GM12872 (cell line): Measurements from ENCODE around the gene RBM47.

Experiments
- CTCF ChIP-seq: IDR thresholded peaks from 3 replicates; pipeline ENCODE4 v1.5.1; 2011; ENCODE audit warnings: low read depth, mild to moderate bottlenecking, low read length, moderate library complexity; ENCODE audit not compliant: insufficient read depth

The RBM47 gene

GRCh38 chr4:40622913-40623312, 6.8 kb downstream of the RBM47 start:
- no peak for TF ChIP-seq CTCF

- no peak for TF ChIP-seq CTCF
Measured at GRCh38 chr4:40621592-40622512, 7.8 kb downstream of the RBM47 start.

- no peak for TF ChIP-seq CTCF
Measured at GRCh38 chr4:40621229-40621591, 8.5 kb downstream of the RBM47 start.

- no peak for TF ChIP-seq CTCF
Measured at GRCh38 chr4:40619600-40619999, 10.1 kb downstream of the RBM47 start.

GRCh38 chr4:40617872-40618271, 11.8 kb downstream of the RBM47 start:
- no peak for TF ChIP-seq CTCF

GRCh38 chr4:40614031-40614430, 15.6 kb downstream of the RBM47 start:
- no peak for TF ChIP-seq CTCF

GRCh38 chr4:40613456-40613855, 16.2 kb downstream of the RBM47 start:
- no peak for TF ChIP-seq CTCF
